T-helper 2 cell treated with Interferon-gamma antibody and Interleukin-4, amounts not matched to agents 5 μg/mL and 100 μg/mL, for 36 hours (primary cell): ENCODE results near the gene CACNA1G.

ENCODE experiments used
- DNase-seq: peaks from one replicate; pipeline ENCODE4 v3.0.0; 2021; ENCODE audit warnings: low spot score
- H3K27ac Mint-ChIP-seq: one replicate; pipeline ENCODE4 v1.8.0; 2021; ENCODE audit warnings: mild to moderate bottlenecking, mixed read lengths
- H3K27me3 Mint-ChIP-seq: one replicate; pipeline ENCODE4 v1.8.0; 2021; ENCODE audit warnings: low read depth, mixed read lengths
- H3K36me3 Mint-ChIP-seq: one replicate; pipeline ENCODE4 v1.8.0; 2021; ENCODE audit warnings: low read depth, mixed read lengths
- H3K4me1 Mint-ChIP-seq: one replicate; pipeline ENCODE4 v1.8.0; 2021; ENCODE audit warnings: low read depth, mixed read lengths
- H3K4me3 Mint-ChIP-seq: one replicate; pipeline ENCODE4 v1.8.0; 2022; ENCODE audit warnings: mild to moderate bottlenecking, moderate library complexity, mixed read lengths
- H3K9me3 Mint-ChIP-seq: one replicate; pipeline ENCODE4 v1.8.0; 2021; ENCODE audit warnings: mixed read lengths

CACNA1G gene

GRCh38 chr17:50575581-50576210 lies 15.2 kb downstream of the CACNA1G start:
- Mint-ChIP-seq H3K9me3 (no peaks in the 10 kb centered on the region), H3K4me1 (no peaks in the 10 kb centered on the region), H3K4me3 (no peak overlapping the region), H3K36me3 (no peaks in the 10 kb centered on the region), H3K27ac (no peak overlapping the region), H3K27me3 (peaks cover 2% of the 10 kb centered on the region)
- no peak for DNase-seq

- Mint-ChIP-seq H3K9me3 (no peaks in the 10 kb centered on the region), H3K4me1 (no peaks in the 10 kb centered on the region), H3K27ac (no peak overlapping the region), H3K36me3 (no peaks in the 10 kb centered on the region), H3K4me3 (no peak overlapping the region), H3K27me3 (peaks cover 3% of the 10 kb centered on the region)
- no peak for DNase-seq
Measured at GRCh38 chr17:50576864-50577263, 16.3 kb downstream of the CACNA1G start.

- Mint-ChIP-seq H3K4me1 (no peaks in the 10 kb centered on the region), H3K27me3 (peaks cover 2% of the 10 kb centered on the region), H3K36me3 (no peaks in the 10 kb centered on the region), H3K27ac (no peak overlapping the region), H3K9me3 (no peaks in the 10 kb centered on the region), H3K4me3 (no peak overlapping the region)
- no peak for DNase-seq
Measured at GRCh38 chr17:50577451-50577954, 17.0 kb downstream of the CACNA1G start.

GRCh38 chr17:50578173-50578572 lies 17.7 kb downstream of the CACNA1G start:
- no peak overlapping the region for H3K27ac Mint-ChIP-seq
- peaks cover 2% of the 10 kb centered on the region for H3K27me3 Mint-ChIP-seq
- H3K36me3 Mint-ChIP-seq = no peaks in the 10 kb centered on the region
- H3K9me3 Mint-ChIP-seq = no peaks in the 10 kb centered on the region
- H3K4me1 Mint-ChIP-seq = no peaks in the 10 kb centered on the region
- no peak overlapping the region for H3K4me3 Mint-ChIP-seq
- DNase-seq = no peak

GRCh38 chr17:50579399-50579798 lies 18.9 kb downstream of the CACNA1G start:
- Mint-ChIP-seq H3K4me1 (no peaks in the 10 kb centered on the region), H3K27me3 (peaks cover 9% of the 10 kb centered on the region), H3K4me3 (no peak overlapping the region), H3K27ac (no peak overlapping the region), H3K9me3 (no peaks in the 10 kb centered on the region), H3K36me3 (no peaks in the 10 kb centered on the region)
- no peak for DNase-seq

- no peaks in the 10 kb centered on the region for H3K9me3 Mint-ChIP-seq
- no peaks in the 10 kb centered on the region for H3K4me1 Mint-ChIP-seq
- no peaks in the 10 kb centered on the region for H3K36me3 Mint-ChIP-seq
- no peak for DNase-seq
- no peak overlapping the region for H3K27ac Mint-ChIP-seq
- H3K4me3 Mint-ChIP-seq = no peak overlapping the region
- peaks cover 9% of the 10 kb centered on the region for H3K27me3 Mint-ChIP-seq
Measured at GRCh38 chr17:50580646-50581045, 20.1 kb downstream of the CACNA1G start.

- Mint-ChIP-seq H3K36me3 (no peaks in the 10 kb centered on the region), H3K4me3 (no peak overlapping the region), H3K27ac (no peak overlapping the region)
Measured at GRCh38 chr17:50581316-50581715, 20.8 kb downstream of the CACNA1G start.

GRCh38 chr17:50582741-50583140 lies 22.2 kb downstream of the CACNA1G start:
- Mint-ChIP-seq H3K4me3 (no peak overlapping the region), H3K27me3 (peaks cover 9% of the 10 kb centered on the region), H3K27ac (no peak overlapping the region), H3K36me3 (no peaks in the 10 kb centered on the region), H3K4me1 (no peaks in the 10 kb centered on the region), H3K9me3 (no peaks in the 10 kb centered on the region)
- DNase-seq = no peak

More at GRCh38 chr17:50581316-50581715, 20.8 kb downstream of the CACNA1G start:
- H3K4me1 Mint-ChIP-seq = no peaks in the 10 kb centered on the region
- DNase-seq = no peak
- peaks cover 9% of the 10 kb centered on the region for H3K27me3 Mint-ChIP-seq
- no peaks in the 10 kb centered on the region for H3K9me3 Mint-ChIP-seq

GRCh38 chr17:50583641-50584040 lies 23.1 kb downstream of the CACNA1G start:
- no peak overlapping the region for H3K27ac Mint-ChIP-seq

GRCh38 chr17:50584116-50584515 lies 23.6 kb downstream of the CACNA1G start:
- no peak overlapping the region for H3K27ac Mint-ChIP-seq
- DNase-seq = no peak
- H3K4me3 Mint-ChIP-seq = no peak overlapping the region
- H3K36me3 Mint-ChIP-seq = no peaks in the 10 kb centered on the region
- H3K27me3 Mint-ChIP-seq = peaks cover 12% of the 10 kb centered on the region
- H3K4me1 Mint-ChIP-seq = no peaks in the 10 kb centered on the region
- H3K9me3 Mint-ChIP-seq = no peaks in the 10 kb centered on the region

More at GRCh38 chr17:50583641-50584040, 23.1 kb downstream of the CACNA1G start:
- Mint-ChIP-seq H3K9me3 (no peaks in the 10 kb centered on the region), H3K4me1 (no peaks in the 10 kb centered on the region), H3K27me3 (peaks cover 10% of the 10 kb centered on the region), H3K36me3 (no peaks in the 10 kb centered on the region), H3K4me3 (no peak overlapping the region)
- DNase-seq = no peak

GRCh38 chr17:50584749-50585148 lies 24.2 kb downstream of the CACNA1G start:
- no peaks in the 10 kb centered on the region for H3K36me3 Mint-ChIP-seq
- no peaks in the 10 kb centered on the region for H3K9me3 Mint-ChIP-seq
- H3K4me1 Mint-ChIP-seq = no peaks in the 10 kb centered on the region
- no peak overlapping the region for H3K27ac Mint-ChIP-seq
- H3K27me3 Mint-ChIP-seq = peaks cover 14% of the 10 kb centered on the region
- H3K4me3 Mint-ChIP-seq = no peak overlapping the region
- no peak for DNase-seq

GRCh38 chr17:50585346-50585745 lies 24.8 kb downstream of the CACNA1G start:
- Mint-ChIP-seq H3K9me3 (no peaks in the 10 kb centered on the region), H3K4me3 (no peak overlapping the region), H3K27me3 (peaks cover 14% of the 10 kb centered on the region), H3K27ac (no peak overlapping the region), H3K4me1 (no peaks in the 10 kb centered on the region), H3K36me3 (no peaks in the 10 kb centered on the region)
- DNase-seq = no peak

GRCh38 chr17:50585891-50586290 lies 25.4 kb downstream of the CACNA1G start:
- Mint-ChIP-seq H3K27me3 (peaks cover 13% of the 10 kb centered on the region), H3K36me3 (no peaks in the 10 kb centered on the region), H3K9me3 (no peaks in the 10 kb centered on the region), H3K4me3 (no peak overlapping the region), H3K27ac (no peak overlapping the region), H3K4me1 (no peaks in the 10 kb centered on the region)
- DNase-seq = no peak

GRCh38 chr17:50586421-50587247 lies 26.1 kb downstream of the CACNA1G start:
- H3K9me3 Mint-ChIP-seq = no peaks in the 10 kb centered on the region
- no peak overlapping the region for H3K27ac Mint-ChIP-seq
- H3K4me1 Mint-ChIP-seq = no peaks in the 10 kb centered on the region
- DNase-seq = no peak
- no peaks in the 10 kb centered on the region for H3K36me3 Mint-ChIP-seq
- H3K4me3 Mint-ChIP-seq = no peak overlapping the region
- H3K27me3 Mint-ChIP-seq = peaks cover 12% of the 10 kb centered on the region
